HepG2 (cell line): ENCODE data around the gene ZNF783. TPM values are rescaled to one million over a fixed set of nuclear protein-coding genes. Genes with fewer than 3 reads are reported as not detected.

Experiments
- ATAC-seq: fragments of 200-7000 bp; cut with Tn5 transposase; 3 replicates; pipeline ENCODE4 v1.9.1; 2020; ENCODE audit warnings: mild to moderate bottlenecking, moderate library complexity
- BruUV-seq: library from RNA; stranded (reverse); fragments of 400-500 nt; replicated peaks from 2 replicates; lab custom pipeline; 2021; lab: Mats Ljungman, UMichigan
- CTCF ChIA-PET: fragments of 300-600 bp; formaldehyde crosslinking; extraction: SDS; loops from one replicate; lab custom pipeline; 2021; ENCODE audit warnings: low total read pairs, inconsistent platforms, low intra/inter-chr PET ratio; lab: Yijun Ruan, JAX
- POLR2A ChIA-PET: fragments of 350-600 bp; sonication (Branson Sonifier 250); formaldehyde crosslinking; loops from one replicate; lab custom pipeline; 2020; ENCODE audit warnings: antibody characterized with exemption, inconsistent platforms; lab: Yijun Ruan, JAX
- DNase-seq: peaks from one replicate; pipeline ENCODE4 v3.0.0-alpha.2; 2015; ENCODE audit warnings: low spot score
- FAIRE-seq: peaks from 3 replicates; lab custom pipeline; 2011; peaks lifted over from hg19 to GRCh38; lab: Jason Lieb, UNC
- H2AFZ ChIP-seq: one replicate; pipeline ENCODE4 v1.6.1; 2011; ENCODE audit warnings: low read length, inconsistent platforms
- H3K27ac ChIP-seq: fragments of 300-600 bp; 3 replicates; pipeline ENCODE4 v1.8.0; 2011; ENCODE audit warnings: mixed run types, mild to moderate bottlenecking, mixed read lengths, low read length, inconsistent platforms; ENCODE audit not compliant: insufficient read depth; ENCODE audit errors: extremely low read length
- H3K27me3 ChIP-seq, 2 experiments: fragments of 200-600 bp in 1 of 2; 2 replicates in 1 of 2; 3 replicates in 1 of 2; pipeline versions ENCODE4 v1.6.0 to v1.8.0; 2011; ENCODE audit warnings: low read length in 2 of 2, mild to moderate bottlenecking in 2 of 2, moderate library complexity in 2 of 2, inconsistent platforms in 1 of 2; ENCODE audit not compliant: insufficient read depth in 2 of 2, control insufficient read depth in 1 of 2
- H3K36me3 ChIP-seq, 2 experiments: fragments of 200-600 bp in 1 of 2; replicated peaks in 1 of 2; 2 replicates in 1 of 2; 3 replicates in 1 of 2; pipeline versions ENCODE4 v1.5.1 to v1.8.0; 2011; ENCODE audit warnings: low read length in 2 of 2, inconsistent platforms in 1 of 2; ENCODE audit not compliant: insufficient read depth in 2 of 2, control insufficient read depth in 1 of 2
- H3K4me1 ChIP-seq: 2 replicates; pipeline ENCODE4 v1.5.1; 2012; ENCODE audit warnings: low read length, inconsistent platforms; ENCODE audit not compliant: insufficient read depth
- H3K4me2 ChIP-seq: 2 replicates; pipeline ENCODE4 v1.6.0; 2011; ENCODE audit warnings: low read depth, low read length, inconsistent platforms
- H3K4me3 ChIP-seq, 3 experiments: fragments of 200-600 bp in 1 of 3; sonication (generic), shearing (Covaris generic) in 1 of 3; replicated peaks in 1 of 3; 2 replicates each; pipeline ENCODE4 v1.5.1; 2011 to 2016; ENCODE audit warnings: low read length in 3 of 3, inconsistent platforms in 2 of 3, low read depth in 2 of 3, mild to moderate bottlenecking in 2 of 3, control low read depth in 1 of 3, mixed read lengths in 1 of 3; ENCODE audit not compliant: insufficient read depth in 1 of 3
- H3K79me2 ChIP-seq: one replicate; pipeline ENCODE4 v1.6.1; 2011; ENCODE audit warnings: low read length, inconsistent platforms; ENCODE audit not compliant: insufficient read depth
- H3K9ac ChIP-seq: 2 replicates; pipeline ENCODE4 v1.6.0; 2011; ENCODE audit warnings: mild to moderate bottlenecking, low read depth, low read length, inconsistent platforms; ENCODE audit not compliant: insufficient read depth
- H3K9me3 ChIP-seq: 2 replicates; pipeline ENCODE4 v1.5.1; 2012; ENCODE audit warnings: mild to moderate bottlenecking, low read length
- H4K20me1 ChIP-seq: 2 replicates; pipeline ENCODE4 v1.6.0; 2011; ENCODE audit warnings: inconsistent platforms, mild to moderate bottlenecking, low read length, moderate library complexity; ENCODE audit not compliant: insufficient read depth
- ARHGAP35 ChIP-seq: sonication (generic); formaldehyde crosslinking; IDR thresholded peaks from 2 replicates; pipeline ENCODE4 v1.9.0; 2022; ENCODE audit warnings: mild to moderate bottlenecking, inconsistent platforms, moderate library complexity, missing genetic modification reagents, borderline replicate concordance
- ATF3 ChIP-seq: sonication (generic); formaldehyde crosslinking; IDR thresholded peaks from 2 replicates; pipeline ENCODE4 v1.4.0; 2020; ENCODE audit warnings: missing genetic modification reagents
- GATAD2A ChIP-seq: IDR thresholded peaks from 2 replicates; pipeline ENCODE4 v1.6.1; 2016
- IRF9 ChIP-seq: sonication (generic); formaldehyde crosslinking; IDR thresholded peaks from 2 replicates; pipeline ENCODE4 v1.8.0; 2022; ENCODE audit warnings: missing genetic modification reagents, mild to moderate bottlenecking, borderline replicate concordance
- KMT2A ChIP-seq: sonication (generic); formaldehyde crosslinking; IDR thresholded peaks from 2 replicates; pipeline ENCODE4 v1.4.0; 2020; ENCODE audit warnings: missing genetic modification reagents
- MXD4 ChIP-seq: IDR thresholded peaks from 2 replicates; pipeline ENCODE4 v1.6.1; 2016; ENCODE audit warnings: mild to moderate bottlenecking, missing biosample characterization, missing genetic modification reagents
- POGK ChIP-seq: sonication (generic); formaldehyde crosslinking; conservative IDR thresholded peaks from 2 replicates; pipeline ENCODE4 v1.8.0; 2022; ENCODE audit warnings: mild to moderate bottlenecking, moderate library complexity, missing genetic modification reagents
- ZNF124 ChIP-seq: sonication (generic); formaldehyde crosslinking; IDR thresholded peaks from 2 replicates; pipeline ENCODE4 v1.4.0; 2020; ENCODE audit warnings: missing genetic modification reagents
- ZNF367 ChIP-seq: sonication (generic); formaldehyde crosslinking; IDR thresholded peaks from 2 replicates; pipeline ENCODE4 v1.4.0; 2020; ENCODE audit warnings: missing genetic modification reagents, borderline replicate concordance
- WGBS: methylation state at CpG from one replicate; pipeline ENCODE4 v1.1.6; 2017; ENCODE audit warnings: low lambda C conversion rate; 5-methylcytosine and 5-hydroxymethylcytosine counted together
- in situ Hi-C: cut with HindIII; loops from 2 replicates; pipeline ENCODE4 v1.10.0; 2017; ENCODE audit warnings: low pct_unique_long_range_greater_than_20kb; ENCODE audit not compliant: extremely low pct_ligation_motif_present
- intact Hi-C: fragments of 100-400 bp; cut with micrococcal nuclease; formaldehyde crosslinking; loops from one replicate; pipeline ENCODE4 v1.10.0; 2022; ENCODE audit not compliant: unreplicated experiment
- polyA plus RNA-seq, 8 experiments: library from polyadenylated mRNA; depleted of rRNA in 3 of 8; stranded (reverse) in 7 of 8; unstranded in 1 of 8; fragments of >200 nt; fragmentation: Illumina TruSeq in 4 of 8; extraction: Trizol in 4 of 8; gene quantifications; 2 replicates each; pipeline versions ENCODE4 v1.2.1 to v1.2.3, GENCODE V29; 2011 to 2016; ENCODE audit warnings: low read depth in 4 of 8, missing spikeins in 1 of 8, mixed read lengths in 1 of 8; ENCODE audit not compliant: insufficient read depth in 1 of 8
- total RNA-seq, 5 experiments: library from RNA; depleted of rRNA; stranded (reverse); fragments of >200 nt; fragmentation: Illumina TruSeq; extraction: Trizol; gene quantifications; 2 replicates each; pipeline ENCODE4 v1.2.3, GENCODE V29; 2016; ENCODE audit warnings: low read depth in 1 of 5
- TF ChIP-seq, protein P1 (sequence below): IDR thresholded peaks from 2 replicates; pipeline ENCODE4 v1.6.1; 2016; ENCODE audit warnings: low read depth, borderline replicate concordance
- TF ChIP-seq, protein P2 (sequence below): sonication (generic); formaldehyde crosslinking; IDR thresholded peaks from 2 replicates; pipeline ENCODE4 v1.9.0; 2021; ENCODE audit warnings: missing genetic modification reagents, borderline replicate concordance

ZNF783 gene
- total and polyA plus RNA-seq, 2 of the 13 experiments (the other 11 are each of a cell fraction or from before 2014, with no cell fraction given) = 4.1 to 5.2 TPM

DNA sequence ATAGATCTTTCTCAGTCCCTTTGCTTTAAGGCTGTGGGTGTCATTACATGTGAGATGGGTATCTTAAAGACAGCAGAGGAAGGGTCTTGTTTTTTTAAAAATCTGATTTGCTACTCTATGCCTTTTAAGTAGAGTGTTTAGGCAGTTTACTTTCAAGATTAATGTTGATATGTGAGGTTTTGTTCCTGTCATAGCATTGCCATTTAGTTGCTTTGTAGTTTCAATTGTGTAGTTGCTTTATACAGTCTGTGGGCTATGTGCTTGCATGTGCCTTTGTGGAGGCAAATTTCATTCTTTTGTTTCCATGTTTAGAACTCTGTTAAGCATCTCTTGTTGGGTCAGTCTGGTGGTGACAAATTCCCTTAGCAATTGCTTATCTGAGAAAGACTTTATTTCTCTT is 54.6 kb downstream of the ZNF783 start:
- Histone ChIP-seq H3K9me3 (no peaks in the 10 kb centered on the region), H3K27ac (no peak overlapping the region), H3K36me3 (no peaks in the 10 kb centered on the region), H4K20me1 (no peaks in the 10 kb centered on the region), H3K9ac (no peak overlapping the region), H2AFZ (no peak overlapping the region), H3K4me3 (no peak overlapping the region), H3K4me1 (no peaks in the 10 kb centered on the region), H3K27me3 (0 out of 5 replicates have a peak, but pooled peaks cover 0 to 6% of the 10 kb centered on the region in 2 experiments), H3K79me2 (no peaks in the 10 kb centered on the region), H3K4me2 (no peak overlapping the region)
- ChIA-PET CTCF (no interaction called here), POLR2A (no interaction called here)
- BruUV-seq = no TSS peak
- ATAC-seq (no peak), DNase-seq (no peak), FAIRE-seq (no peak)
- TF ChIP-seq IRF9 (CRISPR knock-in tag) = no peak
- TF ChIP-seq ZNF124 (CRISPR knock-in tag) = no peak
- TF ChIP-seq KMT2A (CRISPR knock-in tag) = no peak
- TF ChIP-seq POGK (CRISPR knock-in tag) = no peak
- no peak for TF ChIP-seq ATF3 (CRISPR knock-in tag)
- in situ Hi-C loops (no loop called here), intact Hi-C loops (no loop called here)

DNA sequence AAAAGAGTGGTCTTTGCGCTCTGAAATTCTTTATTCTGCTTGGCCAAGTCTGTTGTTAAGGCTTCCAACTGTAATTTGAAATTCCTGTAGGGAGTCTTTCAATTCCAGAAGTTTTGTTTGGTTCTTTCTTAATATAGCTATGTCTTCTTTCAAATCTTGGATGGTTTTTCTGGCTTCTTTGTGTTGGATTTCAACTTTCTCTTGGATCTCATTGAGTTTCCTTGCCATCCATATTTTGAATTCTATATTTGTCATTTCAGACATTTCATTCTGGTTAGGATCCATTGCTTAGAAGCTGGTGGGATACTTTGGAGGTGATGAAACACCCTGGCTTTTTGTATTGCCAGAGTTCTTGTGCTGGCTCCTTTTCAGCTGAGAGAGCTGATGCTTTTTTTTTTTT is 55.5 kb downstream of the ZNF783 start:
- Histone ChIP-seq H3K4me2 (no peak overlapping the region), H2AFZ (no peak overlapping the region), H3K79me2 (no peaks in the 10 kb centered on the region), H3K9me3 (no peaks in the 10 kb centered on the region), H4K20me1 (no peaks in the 10 kb centered on the region), H3K9ac (no peak overlapping the region), H3K36me3 (no peaks in the 10 kb centered on the region), H3K4me3 (no peak overlapping the region), H3K27ac (no peak overlapping the region), H3K27me3 (0 out of 5 replicates have a peak, but pooled peaks cover 0 to 6% of the 10 kb centered on the region in 2 experiments), H3K4me1 (no peaks in the 10 kb centered on the region)
- FAIRE-seq = no peak
- in situ Hi-C loops (no loop called here), intact Hi-C loops (no loop called here)
- ATAC-seq = no peak
- CTCF ChIA-PET = no interaction called here
- POLR2A ChIA-PET = no interaction called here
- BruUV-seq = no TSS peak
- DNase-seq = no peak
- 4% methylated on average over 1 of the region's 1 CpG for WGBS
- TF ChIP-seq ARHGAP35 (CRISPR knock-in tag) (no peak), GATAD2A (CRISPR knock-in tag) (no peak), ZNF367 (CRISPR knock-in tag) (no peak), MXD4 (no peak)
- TF ChIP-seq, protein P1, sequence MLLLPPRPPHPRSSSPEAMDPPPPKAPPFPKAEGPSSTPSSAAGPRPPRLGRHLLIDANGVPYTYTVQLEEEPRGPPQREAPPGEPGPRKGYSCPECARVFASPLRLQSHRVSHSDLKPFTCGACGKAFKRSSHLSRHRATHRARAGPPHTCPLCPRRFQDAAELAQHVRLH (CRISPR knock-in tag) = no peak
- TF ChIP-seq, protein P2, sequence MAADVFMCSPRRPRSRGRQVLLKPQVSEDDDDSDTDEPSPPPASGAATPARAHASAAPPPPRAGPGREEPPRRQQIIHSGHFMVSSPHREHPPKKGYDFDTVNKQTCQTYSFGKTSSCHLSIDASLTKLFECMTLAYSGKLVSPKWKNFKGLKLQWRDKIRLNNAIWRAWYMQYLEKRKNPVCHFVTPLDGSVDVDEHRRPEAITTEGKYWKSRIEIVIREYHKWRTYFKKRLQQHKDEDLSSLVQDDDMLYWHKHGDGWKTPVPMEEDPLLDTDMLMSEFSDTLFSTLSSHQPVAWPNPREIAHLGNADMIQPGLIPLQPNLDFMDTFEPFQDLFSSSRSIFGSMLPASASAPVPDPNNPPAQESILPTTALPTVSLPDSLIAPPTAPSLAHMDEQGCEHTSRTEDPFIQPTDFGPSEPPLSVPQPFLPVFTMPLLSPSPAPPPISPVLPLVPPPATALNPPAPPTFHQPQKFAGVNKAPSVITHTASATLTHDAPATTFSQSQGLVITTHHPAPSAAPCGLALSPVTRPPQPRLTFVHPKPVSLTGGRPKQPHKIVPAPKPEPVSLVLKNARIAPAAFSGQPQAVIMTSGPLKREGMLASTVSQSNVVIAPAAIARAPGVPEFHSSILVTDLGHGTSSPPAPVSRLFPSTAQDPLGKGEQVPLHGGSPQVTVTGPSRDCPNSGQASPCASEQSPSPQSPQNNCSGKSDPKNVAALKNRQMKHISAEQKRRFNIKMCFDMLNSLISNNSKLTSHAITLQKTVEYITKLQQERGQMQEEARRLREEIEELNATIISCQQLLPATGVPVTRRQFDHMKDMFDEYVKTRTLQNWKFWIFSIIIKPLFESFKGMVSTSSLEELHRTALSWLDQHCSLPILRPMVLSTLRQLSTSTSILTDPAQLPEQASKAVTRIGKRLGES (CRISPR knock-in tag) = no peak
